Esophagus squamous epithelium (tissue), 5 donors: Measurements from ENCODE around the gene CYB561D1. TPM values are rescaled to one million over a fixed set of nuclear protein-coding genes. Genes with fewer than 3 reads are reported as not detected.
A peak's percentile ranks its signal among the peaks of the same experiment; 100 is the strongest.

Source experiments
- DNase-seq: peaks from one replicate; lab custom pipeline; 2025; lab: John Stamatoyannopoulos, UW
- H3K27ac ChIP-seq, 4 donors: fragments of 200-600 bp; sonication (generic); one replicate each; pipeline ENCODE4 v1.5.1; 2016 to 2019; ENCODE audit warnings: mild to moderate bottlenecking in 1 of 4
- H3K27me3 ChIP-seq, 4 donors: fragments of 200-600 bp; sonication (generic); 1 replicate in 3 of 4; 2 replicates in 1 of 4; pipeline versions ENCODE4 v1.5.1 to v1.6.0; 2017 to 2021; ENCODE audit warnings: antibody characterized with exemption in 1 of 4
- H3K36me3 ChIP-seq, 3 donors: fragments of 200-600 bp; sonication (generic); one replicate each; pipeline ENCODE4 v1.5.1; 2016 to 2019
- H3K4me1 ChIP-seq, 3 donors: fragments of 200-600 bp; sonication (generic); one replicate each; pipeline ENCODE4 v1.5.1; 2017 to 2019
- H3K4me3 ChIP-seq, 4 donors: fragments of 200-600 bp; sonication (generic); 1 replicate in 3 of 4; 2 replicates in 1 of 4; pipeline ENCODE4 v1.5.1; 2016 to 2019; ENCODE audit warnings: mild to moderate bottlenecking in 2 of 4, moderate library complexity in 1 of 4
- H3K9me3 ChIP-seq, 3 donors: fragments of 200-600 bp; sonication (generic); one replicate each; pipeline ENCODE4 v1.5.1; 2016 to 2019
- POLR2A ChIP-seq, 4 donors: fragments of 450-650 bp; IDR thresholded peaks; one replicate each; pipeline ENCODE4 v1.6.1; 2017; ENCODE audit warnings: antibody characterized with exemption in 4 of 4, mild to moderate bottlenecking in 4 of 4, moderate library complexity in 3 of 4
- WGBS, 2 donors: methylation state at CpG; one replicate each; pipeline ENCODE4 v1.1.5; 2018; 5-methylcytosine and 5-hydroxymethylcytosine counted together
- intact Hi-C: fragments of 100-400 bp; cut with DNase I; formaldehyde crosslinking; loops from one replicate; pipeline ENCODE4 v1.15.0; 2022
- total RNA-seq, 4 donors: library from RNA; depleted of rRNA; stranded (reverse); fragments of >200 nt; gene quantifications; one replicate each; pipeline ENCODE4 v1.1.0, GENCODE V29; 2016
- TF ChIP-seq, protein P1 (sequence below), 6 experiments: fragments of 450-650 bp in 4 of 6; fragments of 200-600 bp in 2 of 6; sonication (generic) in 2 of 6; IDR thresholded peaks; one replicate each; pipeline ENCODE4 v1.5.1; 2016 to 2019; ENCODE audit warnings: antibody characterized with exemption in 6 of 6, mild to moderate bottlenecking in 4 of 6, moderate library complexity in 4 of 6
- donor health status: DM: yes; HTN: yes; CAD: no.

The CYB561D1 gene
- total RNA-seq, 4 donors from 2014 or later: 3.1 to 12.7 (median 7.3) TPM

DNA sequence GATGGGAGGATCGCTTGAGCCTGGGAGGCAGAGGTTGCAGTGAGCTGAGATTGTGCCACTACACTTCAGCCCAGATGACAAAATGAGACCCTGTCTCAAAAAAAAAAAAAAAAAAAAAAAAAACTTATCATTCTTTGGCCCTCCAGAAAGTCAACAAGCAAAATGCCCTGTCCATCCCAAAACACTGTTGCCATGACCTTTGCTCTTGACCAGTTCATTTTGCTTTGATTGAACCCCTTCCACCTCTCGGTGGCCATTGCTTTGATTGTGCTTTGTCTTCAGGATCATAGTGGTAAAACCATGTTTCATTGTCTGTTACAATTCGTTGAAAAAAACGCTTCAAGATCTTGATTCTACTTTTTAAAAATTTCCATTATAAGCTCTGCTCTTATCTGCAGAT lies 36.1 kb upstream of the CYB561D1 start:
- intact Hi-C loops: no loop called here
- H3K4me3 ChIP-seq: no peak overlapping the region
- 76 to 91% methylated on average over 4 of the region's 4 CpGs for WGBS, 2 donors
- H3K27me3 ChIP-seq: peaks cover 0 to 38% (median 0%) of the 10 kb centered on the region in 4 donors
- no peak overlapping the region for H3K27ac ChIP-seq
- no peak for DNase-seq
- TF ChIP-seq POLR2A (IDR thresholded peaks at IDR 0.05): no peak
- TF ChIP-seq, protein P1, sequence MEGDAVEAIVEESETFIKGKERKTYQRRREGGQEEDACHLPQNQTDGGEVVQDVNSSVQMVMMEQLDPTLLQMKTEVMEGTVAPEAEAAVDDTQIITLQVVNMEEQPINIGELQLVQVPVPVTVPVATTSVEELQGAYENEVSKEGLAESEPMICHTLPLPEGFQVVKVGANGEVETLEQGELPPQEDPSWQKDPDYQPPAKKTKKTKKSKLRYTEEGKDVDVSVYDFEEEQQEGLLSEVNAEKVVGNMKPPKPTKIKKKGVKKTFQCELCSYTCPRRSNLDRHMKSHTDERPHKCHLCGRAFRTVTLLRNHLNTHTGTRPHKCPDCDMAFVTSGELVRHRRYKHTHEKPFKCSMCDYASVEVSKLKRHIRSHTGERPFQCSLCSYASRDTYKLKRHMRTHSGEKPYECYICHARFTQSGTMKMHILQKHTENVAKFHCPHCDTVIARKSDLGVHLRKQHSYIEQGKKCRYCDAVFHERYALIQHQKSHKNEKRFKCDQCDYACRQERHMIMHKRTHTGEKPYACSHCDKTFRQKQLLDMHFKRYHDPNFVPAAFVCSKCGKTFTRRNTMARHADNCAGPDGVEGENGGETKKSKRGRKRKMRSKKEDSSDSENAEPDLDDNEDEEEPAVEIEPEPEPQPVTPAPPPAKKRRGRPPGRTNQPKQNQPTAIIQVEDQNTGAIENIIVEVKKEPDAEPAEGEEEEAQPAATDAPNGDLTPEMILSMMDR (IDR thresholded peaks at IDR 0.05): no peak
- no peaks in the 10 kb centered on the region for H3K4me1 ChIP-seq
- H3K36me3 ChIP-seq: no peaks in the 10 kb centered on the region
- H3K9me3 ChIP-seq: no peaks in the 10 kb centered on the region

DNA sequence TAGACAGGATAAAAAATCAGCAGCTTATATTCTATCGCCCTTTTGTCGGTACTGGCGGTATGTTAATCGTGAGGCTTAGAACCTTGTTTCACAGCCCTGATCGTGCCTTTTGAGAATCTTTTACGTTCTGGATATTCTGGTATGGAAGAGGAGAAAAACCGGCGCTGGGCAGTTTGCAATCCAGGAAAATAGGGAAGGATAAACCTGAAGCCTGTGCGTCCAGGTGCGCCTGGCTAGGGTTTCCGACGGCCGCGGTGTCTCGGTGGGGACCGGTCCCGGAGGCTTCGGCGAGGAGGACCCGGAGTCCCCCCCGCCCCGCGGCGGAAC lies 27.8 kb upstream of the CYB561D1 start:
- 3 to 14% methylated on average over 12 to 19 of the region's 24 CpGs for WGBS, 2 donors
- peaks cover 0 to 100% (median 14%) of the 10 kb centered on the region in 4 donors for H3K27me3 ChIP-seq
- DNase-seq: no peak
- peaks cover 9 to 23% (median 16%) of the 10 kb centered on the region in 3 donors for H3K4me1 ChIP-seq
- intact Hi-C loops: no loop called here
- no peaks in the 10 kb centered on the region for H3K36me3 ChIP-seq
- H3K9me3 ChIP-seq: no peaks in the 10 kb centered on the region
- TF ChIP-seq POLR2A (IDR thresholded peaks at IDR 0.05): no peak
- TF ChIP-seq, protein P1 (IDR thresholded peaks at IDR 0.05): no peak
- peak overlapping the region in 3 of 4 donors; percentile 65 to 76 (median 70) for H3K27ac ChIP-seq
- H3K4me3 ChIP-seq: peak overlapping the region; percentile 35 to 67 (median 57)

DNA sequence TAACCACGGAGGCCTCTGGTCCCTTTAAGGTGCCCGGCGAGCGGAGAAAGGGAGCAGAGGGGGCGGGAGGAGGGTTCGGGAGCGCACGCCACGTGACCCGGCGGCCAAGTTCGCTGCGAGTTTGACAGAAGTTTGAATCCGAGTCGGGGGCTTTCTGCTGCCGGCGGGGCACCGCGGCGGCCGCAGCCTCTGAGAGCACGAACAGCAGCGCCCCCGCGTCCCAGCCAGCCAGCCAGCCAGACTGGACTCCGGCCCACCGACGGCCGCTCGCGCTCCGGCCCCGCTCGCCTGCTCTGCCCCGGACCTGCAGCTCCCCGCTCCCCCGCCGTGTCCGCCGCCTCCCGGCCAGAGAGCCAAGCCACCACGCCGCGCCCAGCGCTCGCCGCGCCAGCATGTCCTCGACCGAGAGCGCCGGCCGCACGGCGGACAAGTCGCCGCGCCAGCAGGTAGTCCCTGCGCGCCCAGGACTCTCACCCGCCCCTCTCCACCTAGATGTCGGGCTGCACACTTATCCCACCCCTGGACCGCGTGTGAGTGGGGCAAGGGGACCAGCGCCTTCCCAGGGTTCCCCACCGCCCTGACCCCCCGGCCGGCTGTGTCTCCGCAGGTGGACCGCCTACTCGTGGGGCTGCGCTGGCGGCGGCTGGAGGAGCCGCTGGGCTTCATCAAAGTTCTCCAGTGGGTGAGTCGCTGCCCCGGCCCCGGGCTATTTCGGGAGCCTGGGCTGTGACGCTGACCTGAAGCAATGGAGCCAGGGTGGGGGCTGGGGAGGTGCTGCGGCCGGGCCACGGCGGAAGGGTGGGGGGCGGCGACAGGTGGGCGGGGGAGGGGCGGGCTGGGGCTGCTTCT lies 27.2 kb upstream of the CYB561D1 start, which contains the start of gene SYPL2:
SYPL2 (plus strand) TSS at position 95 of the 849 bp plus-strand sequence; CDS start at position 393, 298 bp downstream.
- Histone ChIP-seq H3K9me3 (no peaks in the 10 kb centered on the region), H3K4me1 (peaks cover 9 to 23% (median 16%) of the 10 kb centered on the region in 3 donors), H3K36me3 (no peaks in the 10 kb centered on the region), H3K27ac (peak within 1 kb of the TSS in 3 of 4 donors; percentile 65 to 76 (median 70)), H3K27me3 (peaks cover 0 to 100% (median 14%) of the 10 kb centered on the region in 4 donors), H3K4me3 (peak within 1 kb of the TSS; percentile 35 to 67 (median 57))
- intact Hi-C loops: no loop called here
- no peak for TF ChIP-seq POLR2A (IDR thresholded peaks at IDR 0.05)
- WGBS, 2 donors: 0% methylated on average over 10 of the region's 88 CpGs; no CpG with 5 or more reads in 1 of the 2 donors
- DNase-seq: no peak

DNA sequence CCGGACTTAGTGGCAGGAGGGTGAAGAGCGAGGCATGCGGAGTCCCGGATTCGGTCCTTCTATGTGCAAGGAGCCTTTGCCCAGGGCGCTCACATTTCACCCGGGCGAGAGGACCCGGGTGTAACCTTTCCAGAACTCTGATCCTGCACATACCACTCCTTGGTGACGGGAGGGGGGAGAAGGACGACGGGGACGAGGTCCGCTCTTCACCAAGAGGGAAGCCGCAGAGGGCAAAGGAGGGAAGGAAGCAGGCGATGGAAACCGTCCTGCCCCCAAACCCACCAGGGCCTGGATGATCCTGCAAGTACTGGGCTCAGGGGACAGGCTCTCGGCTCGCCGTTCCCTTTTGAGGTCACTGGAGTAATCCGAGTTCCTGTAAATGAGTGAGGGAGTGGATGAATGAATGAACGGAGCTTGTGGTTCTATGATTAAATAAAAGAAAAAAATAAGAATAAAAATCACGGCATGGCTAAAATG lies 26.6 kb upstream of the CYB561D1 start:
- peak overlapping the region in 3 of 4 donors; percentile 50 to 67 (median 64) for H3K4me3 ChIP-seq
- WGBS, 2 donors: 26 to 33% methylated on average over 9 to 19 of the region's 23 CpGs
- intact Hi-C loops: no loop called here

DNA sequence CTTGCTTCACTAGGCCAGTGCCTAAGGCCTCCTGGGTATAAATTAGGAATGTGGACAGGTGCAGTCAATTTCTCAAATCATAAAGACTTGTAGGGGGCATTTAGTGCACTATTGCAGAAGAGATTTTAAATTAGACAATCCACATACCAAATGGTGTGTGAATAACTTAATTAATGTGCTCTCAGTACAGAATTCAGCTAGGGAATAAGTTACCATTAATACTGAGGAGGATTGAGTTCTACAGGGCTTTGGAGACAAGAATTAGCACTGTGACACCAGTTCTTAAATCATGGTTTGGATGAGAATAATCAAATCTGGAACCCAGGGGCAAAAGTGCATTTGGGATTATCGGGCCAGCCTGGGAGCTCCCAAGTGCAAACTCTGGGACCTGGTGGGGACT lies 25.8 kb upstream of the CYB561D1 start:
- no peak for TF ChIP-seq POLR2A (IDR thresholded peaks at IDR 0.05)
- TF ChIP-seq, protein P1 (IDR thresholded peaks at IDR 0.05): no peak
- no peak for DNase-seq
- intact Hi-C loops: no loop called here
- Histone ChIP-seq H3K4me3 (no peak overlapping the region), H3K36me3 (no peaks in the 10 kb centered on the region), H3K4me1 (peaks cover 9 to 23% (median 16%) of the 10 kb centered on the region in 3 donors), H3K9me3 (no peaks in the 10 kb centered on the region), H3K27ac (no peak overlapping the region), H3K27me3 (peaks cover 0 to 89% (median 14%) of the 10 kb centered on the region in 4 donors)
- 70 to 93% methylated on average over 1 of the region's 1 CpG for WGBS, 2 donors

More for the DNA sequence above, 26.6 kb upstream of the CYB561D1 start:
- H3K27me3 ChIP-seq: peaks cover 0 to 96% (median 14%) of the 10 kb centered on the region in 4 donors
- peak overlapping the region in 3 of 4 donors; percentile 50 to 76 (median 70) for H3K27ac ChIP-seq
- no peak for DNase-seq
- H3K36me3 ChIP-seq: no peaks in the 10 kb centered on the region
- H3K4me1 ChIP-seq: peaks cover 9 to 23% (median 16%) of the 10 kb centered on the region in 3 donors
- no peaks in the 10 kb centered on the region for H3K9me3 ChIP-seq
- TF ChIP-seq POLR2A (IDR thresholded peaks at IDR 0.05): no peak
- TF ChIP-seq, protein P1 (IDR thresholded peaks at IDR 0.05): no peak
